ENCODE measurements around the gene CRNN. TPM values are rescaled to one million over a fixed set of nuclear protein-coding genes. Genes with fewer than 3 reads are reported as not detected.

Gene CRNN
- total RNA-seq, result not detected in 2 replicates

DNA sequence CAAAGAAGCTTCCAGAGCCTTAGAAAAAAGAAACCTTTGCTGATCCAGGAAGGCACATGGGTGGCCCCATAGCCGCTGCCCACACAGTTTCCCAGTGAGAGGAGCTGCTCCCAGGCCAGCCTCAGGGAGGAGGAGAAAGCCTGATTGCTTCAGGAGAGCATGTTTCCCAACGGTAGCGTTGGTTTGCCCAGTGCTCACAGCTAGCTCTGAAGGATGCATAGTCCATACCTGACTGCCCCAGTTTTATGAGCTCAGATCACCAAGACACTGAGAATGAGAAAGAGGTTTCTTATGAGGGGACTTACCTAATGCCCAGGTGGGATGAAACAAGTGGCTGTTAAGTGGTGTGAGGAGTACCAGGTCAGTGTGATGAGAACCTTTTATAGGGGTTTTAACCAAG lies at the start of gene CRNN:
Gene CRNN, minus strand, starts transcription at position 355 of the 400 bp plus-strand sequence. CDS start 2,030 bp downstream, outside the sequence.

DNA sequence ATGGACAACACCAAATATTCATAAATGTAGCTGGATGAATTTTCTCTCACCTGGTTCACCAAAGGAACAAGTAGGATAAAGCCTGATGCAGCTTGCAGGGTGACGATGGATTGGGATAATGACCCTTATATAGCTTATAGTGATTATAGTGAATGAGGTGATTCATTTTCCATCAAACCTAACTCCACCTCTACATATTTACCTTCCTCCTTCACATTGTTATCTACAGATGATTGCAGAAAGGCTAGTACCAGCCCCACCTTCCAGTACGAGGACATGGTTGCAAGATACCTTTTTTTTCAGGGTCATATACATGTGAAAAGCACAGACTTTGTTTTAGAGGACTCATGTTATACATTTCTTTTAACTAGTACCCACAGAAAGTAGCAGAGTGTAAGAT lies 54.2 kb downstream of the CRNN start, which contains the start of gene FLG2:
Gene FLG2, minus strand, starts transcription at position 101 of the 400 bp plus-strand sequence. CDS start 1,122 bp downstream, outside the sequence.

Other genes starting within 250 kb of the CRNN start
- under 0.01 TPM in 2 replicates for gene HRNR, start 190.1 kb downstream of the CRNN start, total RNA-seq
- gene FLG, start 89.0 kb downstream of the CRNN start, total RNA-seq, result under 0.01 TPM in 2 replicates
- gene FLG2, start 54.3 kb downstream of the CRNN start, total RNA-seq, result under 0.01 TPM in 1 of 2 replicates, not detected in the other
- not detected in 2 replicates for gene LCE5A, start 96.5 kb upstream of the CRNN start, total RNA-seq
- not detected in 2 replicates for gene CRCT1, start 100.2 kb upstream of the CRNN start, total RNA-seq
- gene LCE3E, start 152.5 kb upstream of the CRNN start, total RNA-seq, result not detected in 2 replicates
- not detected in 2 replicates for gene LCE3D, start 166.3 kb upstream of the CRNN start, total RNA-seq
- not detected in 2 replicates for gene LCE3C, start 186.0 kb upstream of the CRNN start, total RNA-seq
- not detected in 2 replicates for gene LCE3B, start 199.5 kb upstream of the CRNN start, total RNA-seq
- not detected in 2 replicates for gene LCE3A, start 208.8 kb upstream of the CRNN start, total RNA-seq
- not detected in 2 replicates for gene LCE2D, start 249.1 kb upstream of the CRNN start, total RNA-seq